ENCODE results near the gene GALNT1.

- TF ChIP-seq, protein P1, sequence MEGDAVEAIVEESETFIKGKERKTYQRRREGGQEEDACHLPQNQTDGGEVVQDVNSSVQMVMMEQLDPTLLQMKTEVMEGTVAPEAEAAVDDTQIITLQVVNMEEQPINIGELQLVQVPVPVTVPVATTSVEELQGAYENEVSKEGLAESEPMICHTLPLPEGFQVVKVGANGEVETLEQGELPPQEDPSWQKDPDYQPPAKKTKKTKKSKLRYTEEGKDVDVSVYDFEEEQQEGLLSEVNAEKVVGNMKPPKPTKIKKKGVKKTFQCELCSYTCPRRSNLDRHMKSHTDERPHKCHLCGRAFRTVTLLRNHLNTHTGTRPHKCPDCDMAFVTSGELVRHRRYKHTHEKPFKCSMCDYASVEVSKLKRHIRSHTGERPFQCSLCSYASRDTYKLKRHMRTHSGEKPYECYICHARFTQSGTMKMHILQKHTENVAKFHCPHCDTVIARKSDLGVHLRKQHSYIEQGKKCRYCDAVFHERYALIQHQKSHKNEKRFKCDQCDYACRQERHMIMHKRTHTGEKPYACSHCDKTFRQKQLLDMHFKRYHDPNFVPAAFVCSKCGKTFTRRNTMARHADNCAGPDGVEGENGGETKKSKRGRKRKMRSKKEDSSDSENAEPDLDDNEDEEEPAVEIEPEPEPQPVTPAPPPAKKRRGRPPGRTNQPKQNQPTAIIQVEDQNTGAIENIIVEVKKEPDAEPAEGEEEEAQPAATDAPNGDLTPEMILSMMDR (IDR thresholded peaks at IDR 0.05; ENCODE audit: insufficient read depth, low read length, poor library complexity, severe bottlenecking), result no peak
- TF ChIP-seq EZH2phosphoT487 (conservative IDR thresholded peaks at IDR 0.05; ENCODE audit: low read length), result no peak
Measured at GRCh38 chr18:35729991-35730668, 148.6 kb downstream of the GALNT1 start.

All from SU-DHL-6 (cell line).